GM23248 (cell line): ENCODE data around the gene UBASH3A.

Source experiments
- EZH2 ChIP-seq: fragments of 200-600 bp; sonication (generic); IDR thresholded peaks from 2 replicates; pipeline ENCODE4 v1.6.1; 2018; ENCODE audit warnings: antibody characterized with exemption, mild to moderate bottlenecking; ENCODE audit not compliant: insufficient read depth, poor library complexity, severe bottlenecking
- EZH2phosphoT487 ChIP-seq: fragments of 200-600 bp; sonication (generic); IDR thresholded peaks from 2 replicates; pipeline ENCODE4 v1.6.1; 2018; ENCODE audit warnings: antibody characterized with exemption, moderate library complexity, mild to moderate bottlenecking, low read depth; ENCODE audit not compliant: insufficient read depth

- TF ChIP-seq EZH2 = no peak
- TF ChIP-seq EZH2phosphoT487 = no peak
Observed at GRCh38 chr21:42373196-42373907, 30.4 kb upstream of the UBASH3A start.
